Measurements from ENCODE around the gene CDC42BPG. TPM values are rescaled to one million over a fixed set of nuclear protein-coding genes. Genes with fewer than 3 reads are reported as not detected.

Gene CDC42BPG
- total RNA-seq, 2 donors from 2014 or later, result 17.2 to 24.0 TPM

DNA sequence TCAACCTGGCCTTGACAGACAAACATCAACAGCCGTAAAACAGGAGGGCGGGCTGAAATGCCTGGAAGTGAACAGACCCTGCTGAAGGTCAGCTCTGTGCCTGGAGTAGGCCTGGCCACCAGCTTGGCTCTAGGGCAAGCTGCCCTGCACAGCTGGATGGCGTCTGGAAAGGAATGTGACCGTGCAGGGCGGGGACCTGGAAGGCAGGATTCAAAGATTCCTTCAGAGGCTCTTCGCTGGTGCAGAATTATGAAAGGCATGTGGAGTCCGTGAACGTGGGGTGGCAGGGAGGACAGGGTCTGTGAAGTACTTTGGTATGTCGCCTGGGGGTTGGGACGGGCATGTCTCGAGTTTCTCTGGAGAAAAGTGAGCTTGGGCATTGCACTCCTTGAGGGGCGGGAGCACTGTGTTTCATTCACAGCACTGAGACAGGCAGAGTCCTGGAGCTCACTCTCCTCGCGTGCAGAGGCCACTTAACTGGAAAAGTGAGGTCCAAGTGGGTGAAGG, 32.4 kb upstream of the CDC42BPG start:
- peak; percentile 52 for DNase-seq (ENCODE audit: low spot score)
- intact Hi-C loops (cut with DNase I), result no loop called here
- Histone ChIP-seq H3K4me3 (peak overlapping the region; percentile 58 to 60), H3K36me3 (no peaks in the 10 kb centered on the region), H3K27me3 (replicated peaks; ENCODE audit: insufficient read depth) (no peaks in the 10 kb centered on the region), H3K4me1 (replicated peaks) (peaks cover 3% of the 10 kb centered on the region), H3K9me3 (no peaks in the 10 kb centered on the region), H3K27ac (peak overlapping the region; percentile 63 to 69)
- TF ChIP-seq, protein P1, sequence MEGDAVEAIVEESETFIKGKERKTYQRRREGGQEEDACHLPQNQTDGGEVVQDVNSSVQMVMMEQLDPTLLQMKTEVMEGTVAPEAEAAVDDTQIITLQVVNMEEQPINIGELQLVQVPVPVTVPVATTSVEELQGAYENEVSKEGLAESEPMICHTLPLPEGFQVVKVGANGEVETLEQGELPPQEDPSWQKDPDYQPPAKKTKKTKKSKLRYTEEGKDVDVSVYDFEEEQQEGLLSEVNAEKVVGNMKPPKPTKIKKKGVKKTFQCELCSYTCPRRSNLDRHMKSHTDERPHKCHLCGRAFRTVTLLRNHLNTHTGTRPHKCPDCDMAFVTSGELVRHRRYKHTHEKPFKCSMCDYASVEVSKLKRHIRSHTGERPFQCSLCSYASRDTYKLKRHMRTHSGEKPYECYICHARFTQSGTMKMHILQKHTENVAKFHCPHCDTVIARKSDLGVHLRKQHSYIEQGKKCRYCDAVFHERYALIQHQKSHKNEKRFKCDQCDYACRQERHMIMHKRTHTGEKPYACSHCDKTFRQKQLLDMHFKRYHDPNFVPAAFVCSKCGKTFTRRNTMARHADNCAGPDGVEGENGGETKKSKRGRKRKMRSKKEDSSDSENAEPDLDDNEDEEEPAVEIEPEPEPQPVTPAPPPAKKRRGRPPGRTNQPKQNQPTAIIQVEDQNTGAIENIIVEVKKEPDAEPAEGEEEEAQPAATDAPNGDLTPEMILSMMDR (IDR thresholded peaks at IDR 0.05), result peak in 1 of 4 experiments; percentile 3
- peak; percentile 24 for TF ChIP-seq POLR2AphosphoS5 (IDR thresholded peaks at IDR 0.05)
- TF ChIP-seq POLR2A (IDR thresholded peaks at IDR 0.05), result no peak
- WGBS, result 18% methylated on average over 14 of the region's 14 CpGs

DNA sequence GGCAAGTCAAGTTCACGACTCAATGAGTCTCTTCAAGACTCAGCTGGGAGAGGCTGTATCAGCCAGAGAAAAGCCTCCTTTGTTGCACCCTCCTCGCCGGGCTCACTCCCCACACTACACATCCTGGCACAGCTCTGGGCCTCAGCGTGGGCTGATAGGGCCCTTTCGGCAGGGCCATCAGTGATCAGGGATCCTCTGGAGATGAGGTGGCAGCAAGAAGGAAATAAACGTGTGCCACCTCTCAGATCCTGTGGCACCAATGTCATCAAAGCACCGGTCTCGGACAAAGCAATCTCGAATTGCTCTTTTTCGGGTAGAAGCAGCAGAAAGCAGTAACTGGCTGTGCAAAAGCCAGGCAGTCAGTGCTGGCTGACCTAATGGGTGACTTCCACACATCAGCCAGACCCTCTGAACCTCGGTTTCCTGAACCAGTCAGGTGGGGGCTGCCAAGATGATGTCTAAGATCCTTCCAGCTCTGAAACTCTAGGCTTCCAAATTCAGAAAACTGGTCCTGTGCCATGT, 31.8 kb upstream of the CDC42BPG start:
- TF ChIP-seq POLR2A (IDR thresholded peaks at IDR 0.05), result no peak
- TF ChIP-seq, protein P1 (IDR thresholded peaks at IDR 0.05), result no peak
- no peak for TF ChIP-seq POLR2AphosphoS5 (IDR thresholded peaks at IDR 0.05)
- peak overlapping the region; percentile 58 to 60 for H3K4me3 ChIP-seq
- H3K4me1 ChIP-seq (replicated peaks), result peaks cover 3% of the 10 kb centered on the region
- intact Hi-C loops (cut with DNase I), result no loop called here
- no peaks in the 10 kb centered on the region for H3K9me3 ChIP-seq
- WGBS, result 33% methylated on average over 11 of the region's 11 CpGs
- H3K27ac ChIP-seq, result peak overlapping the region; percentile 63 to 69
- no peaks in the 10 kb centered on the region for H3K36me3 ChIP-seq
- DNase-seq (ENCODE audit: low spot score), result no peak
- no peaks in the 10 kb centered on the region for H3K27me3 ChIP-seq (replicated peaks; ENCODE audit: insufficient read depth)

DNA sequence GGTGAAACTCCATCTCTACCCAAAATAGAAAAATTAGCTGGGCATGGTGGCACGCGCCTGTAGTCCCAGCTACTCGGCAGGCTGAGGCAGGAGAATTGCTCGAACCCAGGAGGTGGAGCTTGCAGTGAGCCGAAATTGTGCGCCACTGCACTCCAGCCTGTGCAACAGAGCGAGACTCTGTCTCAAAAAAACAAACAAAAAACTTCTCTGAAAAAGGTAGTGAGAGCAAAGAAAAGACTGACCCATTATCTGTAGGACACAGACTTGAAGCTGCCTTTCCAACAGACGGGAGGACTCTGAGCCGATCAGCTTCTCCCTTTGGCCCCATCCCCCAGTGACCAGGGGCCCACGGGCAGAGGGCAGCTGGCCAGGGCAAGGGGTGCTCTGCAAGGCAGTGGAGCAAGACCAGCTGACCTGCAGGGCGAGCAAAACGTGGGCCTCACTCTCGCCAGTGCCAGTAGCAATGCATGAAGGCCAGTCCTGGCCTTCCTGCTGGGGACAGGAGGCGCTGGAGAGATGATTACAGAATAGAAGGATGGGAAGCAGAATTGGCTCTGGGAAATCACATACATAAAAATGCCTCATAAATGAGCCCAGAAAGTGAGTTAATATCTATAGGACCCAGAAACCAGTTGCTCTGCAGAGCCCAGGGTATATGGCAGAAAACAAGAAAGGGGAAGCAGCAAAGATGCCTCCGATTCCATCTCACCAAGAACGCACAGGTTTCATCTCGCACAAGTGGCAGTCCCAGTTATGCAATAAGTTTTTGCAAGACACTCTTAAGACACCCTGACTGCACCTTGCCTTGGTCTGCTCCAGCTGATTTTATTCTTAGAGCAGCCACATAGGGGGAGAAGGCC, 31.1 kb upstream of the CDC42BPG start:
- Histone ChIP-seq H3K27me3 (replicated peaks; ENCODE audit: insufficient read depth) (no peaks in the 10 kb centered on the region), H3K27ac (peak overlapping the region; percentile 63 to 69), H3K36me3 (no peaks in the 10 kb centered on the region), H3K9me3 (no peaks in the 10 kb centered on the region), H3K4me1 (replicated peaks) (peaks cover 3% of the 10 kb centered on the region), H3K4me3 (peak overlapping the region in 1 of 2 donors; percentile 60)
- 72% methylated on average over 17 of the region's 17 CpGs for WGBS
- DNase-seq (ENCODE audit: low spot score), result no peak
- TF ChIP-seq, protein P1 (IDR thresholded peaks at IDR 0.05), result no peak
- TF ChIP-seq POLR2A (IDR thresholded peaks at IDR 0.05), result no peak
- no peak for TF ChIP-seq POLR2AphosphoS5 (IDR thresholded peaks at IDR 0.05)
- intact Hi-C loops (cut with DNase I), result no loop called here

DNA sequence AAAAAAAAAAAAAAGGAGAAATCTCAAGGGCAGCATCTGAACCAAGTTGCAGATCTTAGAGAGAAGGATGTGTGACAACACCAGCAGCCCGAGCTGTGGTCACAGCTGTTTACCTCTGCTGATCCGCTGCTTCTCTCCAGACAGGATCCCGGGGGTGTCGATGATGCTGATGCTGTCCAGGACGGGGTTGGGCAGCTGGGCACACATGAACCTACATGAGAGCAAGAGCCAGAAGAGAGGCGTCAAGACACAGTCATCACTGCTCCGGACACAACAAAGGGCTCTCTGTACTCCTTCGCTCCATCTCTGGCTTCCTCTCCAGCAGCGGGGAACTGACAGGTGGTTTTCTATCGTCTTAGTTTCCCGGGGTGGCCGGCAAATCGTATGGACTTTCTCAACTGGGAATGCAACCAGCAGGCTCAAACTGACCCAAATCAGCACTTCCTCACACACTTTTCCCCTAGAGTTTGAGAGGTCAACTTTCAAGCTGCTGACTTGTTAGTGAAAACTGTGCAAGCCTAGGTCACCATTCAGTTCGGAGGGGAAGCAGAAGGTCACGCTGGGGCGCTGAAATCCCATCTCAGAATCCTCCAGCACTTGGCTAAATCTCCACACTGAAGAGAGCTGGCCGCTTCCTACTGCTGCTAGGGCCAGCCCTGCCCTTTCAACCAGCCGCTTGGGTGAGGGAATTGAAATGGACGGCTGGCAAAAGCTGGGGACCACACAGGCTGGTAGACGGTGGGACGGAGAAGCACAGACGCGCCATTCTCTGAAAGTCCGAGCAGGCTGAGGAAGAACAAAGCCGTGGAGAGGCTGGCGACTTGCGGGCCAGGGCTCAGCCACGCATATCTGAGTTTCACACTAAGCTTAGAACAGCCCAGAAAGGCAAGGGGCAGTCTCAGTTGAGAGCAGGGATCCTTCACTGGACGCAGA, 30.1 kb upstream of the CDC42BPG start:
- no peaks in the 10 kb centered on the region for H3K36me3 ChIP-seq
- H3K4me3 ChIP-seq, result no peak overlapping the region
- intact Hi-C loops (cut with DNase I), result no loop called here
- H3K9me3 ChIP-seq, result no peaks in the 10 kb centered on the region
- peaks cover 3% of the 10 kb centered on the region for H3K4me1 ChIP-seq (replicated peaks)
- no peak for DNase-seq (ENCODE audit: low spot score)
- no peaks in the 10 kb centered on the region for H3K27me3 ChIP-seq (replicated peaks; ENCODE audit: insufficient read depth)
- 82% methylated on average over 27 of the region's 29 CpGs for WGBS
- H3K27ac ChIP-seq, result no peak overlapping the region
- TF ChIP-seq POLR2AphosphoS5 (IDR thresholded peaks at IDR 0.05), result no peak
- TF ChIP-seq, protein P1 (IDR thresholded peaks at IDR 0.05), result no peak
- TF ChIP-seq POLR2A (IDR thresholded peaks at IDR 0.05), result no peak
